HG03571 (cell line): ENCODE data around the gene SLC2A11.
"Not testable (repeated sequence)": the region's sequence is repeated elsewhere in the genome, so short reads cannot be mapped to it uniquely, and the experiment has no call there.

Experiments used
- ATAC-seq: cut with Tn5 transposase; IDR thresholded peaks from one replicate; pipeline ENCODE4 v1.9.1; 2021; ENCODE audit not compliant: unreplicated experiment

The SLC2A11 gene

GRCh38 chr22:23903328-23903971 is 45.8 kb downstream of the SLC2A11 start:
- no peak for ATAC-seq

GRCh38 chr22:23904573-23905254 is 47.0 kb downstream of the SLC2A11 start:
- ATAC-seq, result no peak

- ATAC-seq, result no peak
Measured at GRCh38 chr22:23906641-23907040, 49.0 kb downstream of the SLC2A11 start.

GRCh38 chr22:23907423-23907822 is 49.7 kb downstream of the SLC2A11 start:
- not testable (repeated sequence) for ATAC-seq

GRCh38 chr22:23908587-23909205 is 51.0 kb downstream of the SLC2A11 start:
- no peak for ATAC-seq

- no peak for ATAC-seq
Measured at GRCh38 chr22:23909296-23909898, 51.7 kb downstream of the SLC2A11 start.

- ATAC-seq, result no peak
Measured at GRCh38 chr22:23910496-23911190, 53.0 kb downstream of the SLC2A11 start.

GRCh38 chr22:23911318-23911980 is 53.8 kb downstream of the SLC2A11 start:
- ATAC-seq, result no peak

GRCh38 chr22:23912293-23912903 is 54.7 kb downstream of the SLC2A11 start:
- ATAC-seq, result no peak

- ATAC-seq, result no peak
Measured at GRCh38 chr22:23913306-23913660, 55.6 kb downstream of the SLC2A11 start.

- ATAC-seq, result peak; percentile 83
Measured at GRCh38 chr22:23913661-23914353, 56.1 kb downstream of the SLC2A11 start.

GRCh38 chr22:23915290-23915689 is 57.6 kb downstream of the SLC2A11 start:
- no peak for ATAC-seq

- ATAC-seq, result not testable (repeated sequence)
Measured at GRCh38 chr22:23920267-23920611, 62.6 kb downstream of the SLC2A11 start.

- not testable (repeated sequence) for ATAC-seq
Measured at GRCh38 chr22:23921586-23922201, 64.0 kb downstream of the SLC2A11 start.

- ATAC-seq, result no peak
Measured at GRCh38 chr22:23922921-23923320, 65.2 kb downstream of the SLC2A11 start.

GRCh38 chr22:23925020-23925606 is 67.4 kb downstream of the SLC2A11 start:
- ATAC-seq, result no peak

GRCh38 chr22:23926561-23926960 is 68.9 kb downstream of the SLC2A11 start:
- ATAC-seq, result no peak
